DMS 273 (cell line): ENCODE results near the gene TTC21A.
"Not testable (repeated sequence)": the region's sequence is repeated elsewhere in the genome, so short reads cannot be mapped to it uniquely, and the experiment has no call there.

ENCODE experiments used
- DNase-seq: peaks from one replicate; lab custom pipeline; 2025; ENCODE audit not compliant: unreplicated experiment; lab: John Stamatoyannopoulos, UW

Gene TTC21A

GRCh38 chr3:39148435-39149058 lies 41.1 kb downstream of the TTC21A start:
- peak; percentile 84 for DNase-seq

- DNase-seq = no peak
Measured at GRCh38 chr3:39149059-39149455, 41.6 kb downstream of the TTC21A start.

GRCh38 chr3:39149498-39150147 lies 42.1 kb downstream of the TTC21A start:
- no peak for DNase-seq

- DNase-seq = peak; percentile 62
Measured at GRCh38 chr3:39150148-39150802, 42.8 kb downstream of the TTC21A start.

- peak; percentile 69 for DNase-seq
Measured at GRCh38 chr3:39150803-39151631, 43.5 kb downstream of the TTC21A start.

- no peak for DNase-seq
Measured at GRCh38 chr3:39153977-39154279, 46.4 kb downstream of the TTC21A start.

- DNase-seq = peak; percentile 17
Measured at GRCh38 chr3:39154280-39155021, 47.0 kb downstream of the TTC21A start.

GRCh38 chr3:39156421-39156820 lies 48.9 kb downstream of the TTC21A start:
- no peak for DNase-seq

- DNase-seq = no peak
Measured at GRCh38 chr3:39157359-39157758, 49.9 kb downstream of the TTC21A start.

GRCh38 chr3:39158148-39158715 lies 50.8 kb downstream of the TTC21A start:
- no peak for DNase-seq

GRCh38 chr3:39164414-39164813 lies 56.9 kb downstream of the TTC21A start:
- no peak for DNase-seq

- DNase-seq = no peak
Measured at GRCh38 chr3:39165518-39165917, 58.0 kb downstream of the TTC21A start.

GRCh38 chr3:39166134-39166710 lies 58.7 kb downstream of the TTC21A start:
- no peak for DNase-seq

GRCh38 chr3:39166932-39167532 lies 59.6 kb downstream of the TTC21A start:
- no peak for DNase-seq

- no peak for DNase-seq
Measured at GRCh38 chr3:39168156-39168780, 60.8 kb downstream of the TTC21A start.

GRCh38 chr3:39169712-39170111 lies 62.2 kb downstream of the TTC21A start:
- no peak for DNase-seq

GRCh38 chr3:39170461-39170860 lies 63.0 kb downstream of the TTC21A start:
- DNase-seq = no peak

GRCh38 chr3:39170877-39171276 lies 63.4 kb downstream of the TTC21A start:
- not testable (repeated sequence) for DNase-seq

GRCh38 chr3:39171860-39172259 lies 64.4 kb downstream of the TTC21A start:
- no peak for DNase-seq
